HG03280 (cell line): Measurements from ENCODE around the gene PMEL.
"Not testable (repeated sequence)": the region's sequence is repeated elsewhere in the genome, so short reads cannot be mapped to it uniquely, and the experiment has no call there.

Source experiments
- ATAC-seq: cut with Tn5 transposase; IDR thresholded peaks from one replicate; pipeline ENCODE4 v1.9.1; 2021; ENCODE audit warnings: mild to moderate bottlenecking, moderate library complexity; ENCODE audit not compliant: unreplicated experiment

PMEL gene

GRCh38 chr12:55983232-55983842, 17.5 kb upstream of the PMEL start:
- ATAC-seq, result no peak

GRCh38 chr12:55982319-55982936, 16.6 kb upstream of the PMEL start:
- ATAC-seq, result peak; percentile 59

- ATAC-seq, result not testable (repeated sequence)
These were observed 16.0 kb upstream of the PMEL start for GRCh38 chr12:55981882-55982281.

- no peak for ATAC-seq
These were observed 13.2 kb upstream of the PMEL start for GRCh38 chr12:55979069-55979468.

GRCh38 chr12:55978393-55978792, 12.6 kb upstream of the PMEL start:
- ATAC-seq, result no peak

- peak; percentile 12 for ATAC-seq
These were observed 8.5 kb upstream of the PMEL start for GRCh38 chr12:55974308-55974730.

GRCh38 chr12:55973599-55974307, 7.9 kb upstream of the PMEL start, which contains the start of gene RAB5B:
Gene RAB5B (plus strand): TSS chr12:55974078. CDS start chr12:55986961, 12,883 bp downstream.
- peak; percentile 93 for ATAC-seq

- no peak for ATAC-seq
These were observed 7.2 kb upstream of the PMEL start for GRCh38 chr12:55972911-55973598.

GRCh38 chr12:55972456-55972855, 6.6 kb upstream of the PMEL start:
- no peak for ATAC-seq

GRCh38 chr12:55972042-55972441, 6.2 kb upstream of the PMEL start:
- no peak for ATAC-seq

- ATAC-seq, result no peak
These were observed 4.9 kb upstream of the PMEL start for GRCh38 chr12:55970775-55971174.

- no peak for ATAC-seq
These were observed 3.5 kb upstream of the PMEL start for GRCh38 chr12:55969356-55969755.

GRCh38 chr12:55966408-55967281, 803 bp upstream of the PMEL start, which contains the start of gene CDK2:
Gene CDK2 (plus strand): TSS chr12:55966830. CDS start chr12:55967009, 179 bp downstream.
- peak; percentile 97 for ATAC-seq

GRCh38 chr12:55965240-55965639, 602 bp downstream of the PMEL start:
- ATAC-seq, result no peak

GRCh38 chr12:55963760-55964159, 2.1 kb downstream of the PMEL start:
- ATAC-seq, result no peak

- no peak for ATAC-seq
These were observed 8.6 kb downstream of the PMEL start for GRCh38 chr12:55957106-55957859.

- no peak for ATAC-seq
These were observed 9.9 kb downstream of the PMEL start for GRCh38 chr12:55955800-55956508.

GRCh38 chr12:55955344-55955743, 10.5 kb downstream of the PMEL start:
- no peak for ATAC-seq

- no peak for ATAC-seq
These were observed 19.3 kb downstream of the PMEL start for GRCh38 chr12:55946553-55946952.
